GM13977 (cell line): Measurements from ENCODE around the gene C1orf56.

Experiments used
- DNase-seq: peaks from one replicate; pipeline ENCODE4 v3.0.0; 2012; ENCODE audit warnings: low spot score
- CTCF ChIP-seq: IDR thresholded peaks from 2 replicates; pipeline ENCODE4 v1.5.1; 2012; ENCODE audit warnings: mild to moderate bottlenecking, control low read depth; ENCODE audit not compliant: insufficient read depth; ENCODE audit errors: extremely low read depth, missing control alignments
- in situ Hi-C: fragments of 300-500 bp; cut with MboI; formaldehyde crosslinking; loops from one replicate; pipeline ENCODE4 v1.12.0; 2022; ENCODE audit warnings: low sequenced_read_pairs, low pct_unique_long_range_greater_than_20kb, mixed read lengths, inconsistent platforms; ENCODE audit not compliant: unreplicated experiment

C1orf56 gene

GRCh38 chr1:151012684-151013471, 34.7 kb upstream of the C1orf56 start:
- no peak for TF ChIP-seq CTCF
- in situ Hi-C loops, result no loop called here

GRCh38 chr1:151013518-151013917, 34.0 kb upstream of the C1orf56 start:
- no peak for DNase-seq
- no peak for TF ChIP-seq CTCF
- in situ Hi-C loops, result no loop called here

More at GRCh38 chr1:151012684-151013471, 34.7 kb upstream of the C1orf56 start:
- no peak for DNase-seq

GRCh38 chr1:151024540-151025146, 22.9 kb upstream of the C1orf56 start:
- peak; percentile 84 for TF ChIP-seq CTCF
- peak; percentile 82 for DNase-seq
- in situ Hi-C loops, result no loop called here

- in situ Hi-C loops, result no loop called here
- no peak for TF ChIP-seq CTCF
- no peak for DNase-seq
Measured at GRCh38 chr1:151026460-151026859, 21.1 kb upstream of the C1orf56 start.

GRCh38 chr1:151032164-151032563, 15.4 kb upstream of the C1orf56 start:
- no peak for DNase-seq
- in situ Hi-C loops, result no loop called here
- TF ChIP-seq CTCF, result no peak

- no peak for TF ChIP-seq CTCF
- DNase-seq, result no peak
- in situ Hi-C loops, result no loop called here
Measured at GRCh38 chr1:151035167-151035566, 12.4 kb upstream of the C1orf56 start.
